Measurements from ENCODE around the gene SH3RF2. TPM values are rescaled to one million over a fixed set of nuclear protein-coding genes. Genes with fewer than 3 reads are reported as not detected.

Gene SH3RF2
- total and polyA plus RNA-seq, 9 of the 15 experiments (the other 6 are each of a cell fraction or from before 2014, with no cell fraction given): 0.05 TPM; not detected in 8

DNA sequence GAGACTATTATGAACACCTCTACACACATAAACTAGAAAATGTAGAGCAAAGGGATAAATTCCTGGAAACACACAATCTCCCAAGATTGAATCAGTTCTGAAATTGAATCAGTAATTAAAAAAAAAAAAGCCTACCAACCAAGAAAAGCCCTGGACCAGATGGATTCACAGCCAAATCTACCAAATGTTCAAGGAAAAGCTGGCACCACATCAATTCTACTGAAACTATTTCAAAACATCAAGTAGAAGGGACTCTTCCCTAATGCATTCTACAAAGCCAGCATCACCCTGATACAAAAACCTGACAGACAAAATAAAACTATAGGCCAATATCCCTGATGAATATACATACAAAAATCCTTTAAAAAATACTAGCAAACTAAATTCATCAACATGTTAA, 38.2 kb upstream of the SH3RF2 start:
- BruUV-seq (replicated peaks): no TSS peak
- Histone ChIP-seq H3K9me1 (ENCODE audit: control insufficient read depth, insufficient read depth, low read length) (no peaks in the 10 kb centered on the region), H3K4me2 (ENCODE audit: insufficient read depth, low read length) (no peak overlapping the region), H3K4me1 (replicated peaks in 1 of 2; ENCODE audit: control insufficient read depth in 2 of 2, insufficient read depth in 2 of 2, low read length in 2 of 2) (no peaks in the 10 kb centered on the region), H3K27ac (ENCODE audit: extremely low read depth, low read depth, low read length) (no peak overlapping the region), H3K27me3 (ENCODE audit: control insufficient read depth in 2 of 2, insufficient read depth in 2 of 2, low read length in 2 of 2) (no peaks in the 10 kb centered on the region), H2AFZ (ENCODE audit: low read depth, low read length) (no peak overlapping the region), H3K9me3 (replicated peaks; ENCODE audit: control insufficient read depth, insufficient read depth, low read depth, low read length) (no peaks in the 10 kb centered on the region), H3K36me3 (ENCODE audit: control insufficient read depth, insufficient read depth, low read length) (no peaks in the 10 kb centered on the region), H4K20me1 (replicated peaks; ENCODE audit: control insufficient read depth, insufficient read depth, low read length) (no peaks in the 10 kb centered on the region), H3K4me3 (no peak overlapping the region), H3K79me2 (ENCODE audit: control insufficient read depth, insufficient read depth, low read length) (no peaks in the 10 kb centered on the region), H3K9ac (ENCODE audit: insufficient read depth in 1 of 2, low read depth in 2 of 2, low read length in 2 of 2) (no peak overlapping the region)
- no peak for ATAC-seq
- intact Hi-C loops (cut with micrococcal nuclease) (no loop called here), in situ Hi-C loops (cut with MboI) (no loop called here)
- CTCF ChIA-PET (ENCODE audit: low intra/inter-chr PET ratio): no interaction called here
- POLR2A ChIA-PET: no interaction called here
- DNase-seq (ENCODE audit: extremely low read depth in 1 of 4, low spot score in 3 of 4): no peak
- FAIRE-seq: no peak
- no peak for TF ChIP-seq GTF2A2 (tag; IDR thresholded peaks at IDR 0.05)
- TF ChIP-seq, protein P1, sequence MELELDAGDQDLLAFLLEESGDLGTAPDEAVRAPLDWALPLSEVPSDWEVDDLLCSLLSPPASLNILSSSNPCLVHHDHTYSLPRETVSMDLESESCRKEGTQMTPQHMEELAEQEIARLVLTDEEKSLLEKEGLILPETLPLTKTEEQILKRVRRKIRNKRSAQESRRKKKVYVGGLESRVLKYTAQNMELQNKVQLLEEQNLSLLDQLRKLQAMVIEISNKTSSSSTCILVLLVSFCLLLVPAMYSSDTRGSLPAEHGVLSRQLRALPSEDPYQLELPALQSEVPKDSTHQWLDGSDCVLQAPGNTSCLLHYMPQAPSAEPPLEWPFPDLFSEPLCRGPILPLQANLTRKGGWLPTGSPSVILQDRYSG (tag; conservative IDR thresholded peaks at IDR 0.05; ENCODE audit: low read depth): no peak
- TF ChIP-seq ETS2 (tag; IDR thresholded peaks at IDR 0.05; ENCODE audit: borderline replicate concordance, poor library complexity, severe bottlenecking): no peak
- TF ChIP-seq, protein P2, sequence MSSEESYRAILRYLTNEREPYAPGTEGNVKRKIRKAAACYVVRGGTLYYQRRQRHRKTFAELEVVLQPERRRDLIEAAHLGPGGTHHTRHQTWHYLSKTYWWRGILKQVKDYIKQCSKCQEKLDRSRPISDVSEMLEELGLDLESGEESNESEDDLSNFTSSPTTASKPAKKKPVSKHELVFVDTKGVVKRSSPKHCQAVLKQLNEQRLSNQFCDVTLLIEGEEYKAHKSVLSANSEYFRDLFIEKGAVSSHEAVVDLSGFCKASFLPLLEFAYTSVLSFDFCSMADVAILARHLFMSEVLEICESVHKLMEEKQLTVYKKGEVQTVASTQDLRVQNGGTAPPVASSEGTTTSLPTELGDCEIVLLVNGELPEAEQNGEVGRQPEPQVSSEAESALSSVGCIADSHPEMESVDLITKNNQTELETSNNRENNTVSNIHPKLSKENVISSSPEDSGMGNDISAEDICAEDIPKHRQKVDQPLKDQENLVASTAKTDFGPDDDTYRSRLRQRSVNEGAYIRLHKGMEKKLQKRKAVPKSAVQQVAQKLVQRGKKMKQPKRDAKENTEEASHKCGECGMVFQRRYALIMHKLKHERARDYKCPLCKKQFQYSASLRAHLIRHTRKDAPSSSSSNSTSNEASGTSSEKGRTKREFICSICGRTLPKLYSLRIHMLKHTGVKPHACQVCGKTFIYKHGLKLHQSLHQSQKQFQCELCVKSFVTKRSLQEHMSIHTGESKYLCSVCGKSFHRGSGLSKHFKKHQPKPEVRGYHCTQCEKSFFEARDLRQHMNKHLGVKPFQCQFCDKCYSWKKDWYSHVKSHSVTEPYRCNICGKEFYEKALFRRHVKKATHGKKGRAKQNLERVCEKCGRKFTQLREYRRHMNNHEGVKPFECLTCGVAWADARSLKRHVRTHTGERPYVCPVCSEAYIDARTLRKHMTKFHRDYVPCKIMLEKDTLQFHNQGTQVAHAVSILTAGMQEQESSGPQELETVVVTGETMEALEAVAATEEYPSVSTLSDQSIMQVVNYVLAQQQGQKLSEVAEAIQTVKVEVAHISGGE (CRISPR knock-in tag; IDR thresholded peaks at IDR 0.05): no peak
- no peak for TF ChIP-seq ETV1 (tag; conservative IDR thresholded peaks at IDR 0.05; ENCODE audit: low read depth)
- TF ChIP-seq ERF (CRISPR knock-in tag; IDR thresholded peaks at IDR 0.05): no peak
- TF ChIP-seq, protein P3, sequence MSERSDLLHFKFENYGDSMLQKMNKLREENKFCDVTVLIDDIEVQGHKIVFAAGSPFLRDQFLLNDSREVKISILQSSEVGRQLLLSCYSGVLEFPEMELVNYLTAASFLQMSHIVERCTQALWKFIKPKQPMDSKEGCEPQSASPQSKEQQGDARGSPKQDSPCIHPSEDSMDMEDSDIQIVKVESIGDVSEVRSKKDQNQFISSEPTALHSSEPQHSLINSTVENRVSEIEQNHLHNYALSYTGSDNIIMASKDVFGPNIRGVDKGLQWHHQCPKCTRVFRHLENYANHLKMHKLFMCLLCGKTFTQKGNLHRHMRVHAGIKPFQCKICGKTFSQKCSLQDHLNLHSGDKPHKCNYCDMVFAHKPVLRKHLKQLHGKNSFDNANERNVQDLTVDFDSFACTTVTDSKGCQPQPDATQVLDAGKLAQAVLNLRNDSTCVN (CRISPR knock-in tag; IDR thresholded peaks at IDR 0.05): no peak
- TF ChIP-seq BCOR (IDR thresholded peaks at IDR 0.05): no peak
- no peak for TF ChIP-seq DDX20 (tag; IDR thresholded peaks at IDR 0.05; ENCODE audit: low read depth)
- TF ChIP-seq UBTF (IDR thresholded peaks at IDR 0.05; ENCODE audit: borderline replicate concordance in 1 of 2, low read depth in 2 of 2, low read length in 2 of 2): no peak
- no peak for TF ChIP-seq NCOA4 (IDR thresholded peaks at IDR 0.05; ENCODE audit: partially characterized antibody)
- TF ChIP-seq STAT5A (IDR thresholded peaks at IDR 0.05; ENCODE audit: borderline replicate concordance, low read length): no peak
- no peak for TF ChIP-seq ZNF175 (CRISPR knock-in tag; IDR thresholded peaks at IDR 0.05; ENCODE audit: low read depth)
- TF ChIP-seq ZNF134 (CRISPR knock-in tag; conservative IDR thresholded peaks at IDR 0.05): no peak

Measured in K562 (cell line).